T-helper 1 cell (primary cell): ENCODE data around the gene SCN4B.

Source experiments
- DNase-seq, 5 donors: peaks; one replicate each; pipeline ENCODE4 v3.0.0-alpha.2; 2012 to 2020

SCN4B gene

GRCh38 chr11:118095967-118096367 is 56.7 kb downstream of the SCN4B start:
- no peak for DNase-seq

- DNase-seq, result no peak
Observed at GRCh38 chr11:118095493-118095892, 57.1 kb downstream of the SCN4B start.

- DNase-seq, result no peak
Observed at GRCh38 chr11:118092907-118093571, 59.6 kb downstream of the SCN4B start.

- no peak for DNase-seq
Observed at GRCh38 chr11:118091690-118092089, 60.9 kb downstream of the SCN4B start.

GRCh38 chr11:118090545-118091162 is 62.0 kb downstream of the SCN4B start:
- DNase-seq, result no peak

- DNase-seq, result no peak
Observed at GRCh38 chr11:118088531-118088930, 64.1 kb downstream of the SCN4B start.

- no peak for DNase-seq
Observed at GRCh38 chr11:118087931-118088330, 64.7 kb downstream of the SCN4B start.

- DNase-seq, result no peak
Observed at GRCh38 chr11:118086913-118087768, 65.5 kb downstream of the SCN4B start, which contains the start of gene SMIM35. Gene SMIM35 (minus strand): TSS chr11:118086963. CDS start chr11:118086757, 206 bp downstream.

- no peak for DNase-seq
Observed at GRCh38 chr11:118084656-118085055, 68.0 kb downstream of the SCN4B start.

- no peak for DNase-seq
Observed at GRCh38 chr11:118084247-118084646, 68.4 kb downstream of the SCN4B start.
